Chondrocyte (in vitro differentiated cells): Measurements from ENCODE around the gene SMG6. TPM values are rescaled to one million over a fixed set of nuclear protein-coding genes. Genes with fewer than 3 reads are reported as not detected.
"Not testable (repeated sequence)": the region's sequence is repeated elsewhere in the genome, so short reads cannot be mapped to it uniquely, and the experiment has no call there.

Source experiments
- DNase-seq: peaks from one replicate; pipeline ENCODE4 v3.0.0; 2021; ENCODE audit warnings: mixed read lengths, low spot score
- H3K27ac Mint-ChIP-seq: one replicate; pipeline ENCODE4 v1.8.0; 2021; ENCODE audit warnings: mild to moderate bottlenecking, moderate library complexity, mixed read lengths; ENCODE audit not compliant: unreplicated experiment
- H3K27me3 Mint-ChIP-seq: 2 replicates; pipeline ENCODE4 v1.8.0; 2021; ENCODE audit warnings: low read depth, mixed read lengths
- H3K36me3 Mint-ChIP-seq: 2 replicates; pipeline ENCODE4 v1.8.0; 2021; ENCODE audit warnings: low read depth, mixed read lengths
- H3K4me1 Mint-ChIP-seq: 2 replicates; pipeline ENCODE4 v1.8.0; 2021; ENCODE audit warnings: low read depth, mild to moderate bottlenecking, mixed read lengths
- H3K4me3 Mint-ChIP-seq: one replicate; pipeline ENCODE4 v1.8.0; 2021; ENCODE audit warnings: mild to moderate bottlenecking, moderate library complexity, mixed read lengths; ENCODE audit not compliant: unreplicated experiment
- H3K9me3 Mint-ChIP-seq: 2 replicates; pipeline ENCODE4 v1.8.0; 2021; ENCODE audit warnings: low read depth, mixed read lengths
- total RNA-seq: library from RNA; stranded (reverse); gene quantifications from 3 replicates; pipeline ENCODE4 v1.2.1, GENCODE V29; 2021
- TF ChIP-seq, protein P1 (sequence below): fragments of 200-600 bp; sonication (generic); IDR thresholded peaks from 2 replicates; pipeline ENCODE4 v1.5.0; 2021; ENCODE audit warnings: antibody characterized with exemption, mild to moderate bottlenecking, moderate library complexity

SMG6 gene
- total RNA-seq, 1 donor from 2014 or later, result 33.6 TPM

DNA sequence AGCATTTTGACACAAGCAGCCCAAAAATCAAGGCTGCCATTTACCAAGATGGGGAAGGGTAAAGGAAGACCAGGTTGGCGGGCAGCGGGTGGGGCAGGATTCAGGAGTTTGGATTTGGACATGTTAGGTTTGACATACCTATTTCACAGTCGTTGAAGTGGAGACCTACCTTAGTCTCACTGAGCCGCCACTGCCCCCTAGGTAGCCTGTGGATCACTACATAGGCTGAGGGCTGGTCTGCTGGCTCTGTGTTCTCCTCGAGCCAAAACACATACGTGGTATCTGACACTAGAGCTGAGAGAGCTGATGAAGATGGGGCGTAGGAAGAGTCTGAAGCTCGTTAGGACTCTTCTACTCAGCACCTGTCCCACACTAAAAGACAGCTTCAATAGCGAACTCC is 133.6 kb downstream of the SMG6 start:
- TF ChIP-seq, protein P1, sequence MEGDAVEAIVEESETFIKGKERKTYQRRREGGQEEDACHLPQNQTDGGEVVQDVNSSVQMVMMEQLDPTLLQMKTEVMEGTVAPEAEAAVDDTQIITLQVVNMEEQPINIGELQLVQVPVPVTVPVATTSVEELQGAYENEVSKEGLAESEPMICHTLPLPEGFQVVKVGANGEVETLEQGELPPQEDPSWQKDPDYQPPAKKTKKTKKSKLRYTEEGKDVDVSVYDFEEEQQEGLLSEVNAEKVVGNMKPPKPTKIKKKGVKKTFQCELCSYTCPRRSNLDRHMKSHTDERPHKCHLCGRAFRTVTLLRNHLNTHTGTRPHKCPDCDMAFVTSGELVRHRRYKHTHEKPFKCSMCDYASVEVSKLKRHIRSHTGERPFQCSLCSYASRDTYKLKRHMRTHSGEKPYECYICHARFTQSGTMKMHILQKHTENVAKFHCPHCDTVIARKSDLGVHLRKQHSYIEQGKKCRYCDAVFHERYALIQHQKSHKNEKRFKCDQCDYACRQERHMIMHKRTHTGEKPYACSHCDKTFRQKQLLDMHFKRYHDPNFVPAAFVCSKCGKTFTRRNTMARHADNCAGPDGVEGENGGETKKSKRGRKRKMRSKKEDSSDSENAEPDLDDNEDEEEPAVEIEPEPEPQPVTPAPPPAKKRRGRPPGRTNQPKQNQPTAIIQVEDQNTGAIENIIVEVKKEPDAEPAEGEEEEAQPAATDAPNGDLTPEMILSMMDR, result no peak
- peaks cover 42% of the 10 kb centered on the region for H3K4me1 Mint-ChIP-seq
- DNase-seq, result no peak
- H3K4me3 Mint-ChIP-seq, result no peak overlapping the region
- no peaks in the 10 kb centered on the region for H3K27me3 Mint-ChIP-seq
- peaks cover 12% of the 10 kb centered on the region for H3K36me3 Mint-ChIP-seq
- no peaks in the 10 kb centered on the region for H3K9me3 Mint-ChIP-seq
- H3K27ac Mint-ChIP-seq, result no peak overlapping the region

DNA sequence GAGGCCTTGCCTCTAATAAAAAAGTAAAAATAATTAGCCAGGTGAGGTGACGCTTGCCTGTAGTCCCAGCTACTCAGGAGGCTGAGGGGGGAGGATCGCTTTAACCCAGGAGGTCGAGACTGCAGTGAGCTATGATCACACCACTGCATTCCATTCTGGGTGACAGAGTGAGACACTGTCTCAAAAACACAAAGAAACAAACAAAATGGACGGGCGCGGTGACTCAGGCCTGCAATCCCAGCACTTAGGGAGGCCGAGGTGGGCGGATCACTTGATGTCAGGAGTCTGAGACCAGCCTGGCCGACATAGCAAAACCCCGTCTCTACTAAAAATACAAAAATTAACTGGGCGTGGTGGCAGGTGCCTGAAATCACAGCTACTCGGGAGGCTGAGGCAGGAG is 137.9 kb downstream of the SMG6 start:
- not testable (repeated sequence) for H3K4me3 Mint-ChIP-seq, DNase-seq, H3K4me1 Mint-ChIP-seq, H3K9me3 Mint-ChIP-seq, H3K27me3 Mint-ChIP-seq, H3K27ac Mint-ChIP-seq
- peaks cover 15% of the 10 kb centered on the region for H3K36me3 Mint-ChIP-seq

DNA sequence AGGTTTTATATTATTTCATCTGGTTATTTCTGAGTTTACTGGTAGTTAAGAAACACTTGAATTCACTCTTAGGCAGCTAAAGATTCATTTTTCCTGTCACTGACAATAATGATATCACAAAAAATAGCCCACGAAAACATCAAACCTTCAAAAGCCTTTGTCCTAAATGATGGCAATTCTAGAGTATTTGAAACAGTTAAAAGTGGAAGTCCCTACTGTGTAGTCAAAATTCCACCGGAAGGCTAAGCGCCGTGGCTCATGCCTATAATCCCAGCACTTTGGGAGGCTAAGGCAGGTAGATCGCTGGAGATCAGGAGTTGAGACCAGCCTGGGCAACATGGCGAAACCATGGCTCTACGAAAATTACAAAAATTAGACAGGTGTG is 145.2 kb downstream of the SMG6 start:
- peaks cover 15% of the 10 kb centered on the region for H3K36me3 Mint-ChIP-seq
- H3K4me1 Mint-ChIP-seq, result peaks cover 27% of the 10 kb centered on the region
- H3K9me3 Mint-ChIP-seq, result no peaks in the 10 kb centered on the region
- DNase-seq, result no peak
- TF ChIP-seq, protein P1, result no peak
- no peaks in the 10 kb centered on the region for H3K27me3 Mint-ChIP-seq
- no peak overlapping the region for H3K4me3 Mint-ChIP-seq
- no peak overlapping the region for H3K27ac Mint-ChIP-seq

DNA sequence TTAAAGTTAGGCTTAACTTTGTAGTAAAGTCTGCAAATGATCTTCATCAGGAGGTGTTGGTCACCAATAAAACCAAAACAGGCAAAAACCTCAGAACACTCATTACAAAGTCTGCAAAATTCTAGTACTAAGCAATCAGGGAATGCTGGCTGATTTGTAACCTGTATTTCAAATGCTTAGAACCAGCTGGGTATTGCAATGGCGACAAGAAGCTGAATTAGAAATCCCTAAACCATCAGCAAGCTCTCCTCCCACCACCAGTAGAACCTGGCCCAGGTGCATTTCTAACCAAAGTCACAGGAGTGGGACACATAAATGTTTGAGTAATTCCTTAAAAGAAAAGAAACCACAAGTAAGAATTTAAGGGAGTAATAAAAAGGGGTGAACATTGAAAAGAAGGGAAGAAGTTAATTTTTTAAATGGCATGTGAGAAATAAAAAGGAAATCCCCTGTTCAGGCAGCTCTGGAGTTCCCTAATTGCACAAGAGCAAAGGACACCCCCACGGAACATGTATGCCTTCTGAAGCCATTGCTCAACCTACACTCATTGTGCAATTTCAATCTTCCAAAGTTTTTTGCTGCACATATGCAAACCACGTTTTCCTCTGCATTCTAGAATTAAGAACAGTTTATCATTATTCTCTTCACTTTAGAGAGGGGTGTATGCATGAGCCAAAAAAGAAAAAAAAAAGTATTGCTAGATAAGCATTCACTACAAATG is 145.8 kb downstream of the SMG6 start:
- no peak for DNase-seq
- Mint-ChIP-seq H3K36me3 (peaks cover 18% of the 10 kb centered on the region), H3K4me3 (no peak overlapping the region), H3K27me3 (no peaks in the 10 kb centered on the region), H3K27ac (no peak overlapping the region), H3K4me1 (peaks cover 27% of the 10 kb centered on the region), H3K9me3 (no peaks in the 10 kb centered on the region)
- TF ChIP-seq, protein P1, result no peak

DNA sequence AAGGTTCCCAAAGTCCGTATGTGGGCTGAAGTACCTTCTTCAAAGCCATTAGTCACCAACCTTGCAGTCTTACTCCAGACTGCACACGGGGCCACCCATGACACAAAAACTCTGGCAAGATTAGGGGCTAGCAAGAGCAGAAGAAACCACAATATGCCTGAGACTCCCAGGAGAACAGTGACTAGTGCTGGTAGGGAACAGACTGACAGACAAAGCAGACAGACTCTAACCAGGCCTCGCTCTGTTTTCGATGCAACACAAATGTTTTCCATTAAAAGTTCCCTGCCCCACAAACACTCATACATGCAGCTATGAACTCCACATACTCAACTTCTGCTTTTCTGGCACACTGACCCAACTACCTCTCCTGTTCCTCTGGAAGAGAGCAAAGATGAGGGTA is 146.5 kb downstream of the SMG6 start:
- H3K4me3 Mint-ChIP-seq, result no peak overlapping the region
- H3K4me1 Mint-ChIP-seq, result peaks cover 27% of the 10 kb centered on the region
- no peaks in the 10 kb centered on the region for H3K9me3 Mint-ChIP-seq
- TF ChIP-seq, protein P1, result no peak
- peaks cover 19% of the 10 kb centered on the region for H3K36me3 Mint-ChIP-seq
- DNase-seq, result no peak
- H3K27me3 Mint-ChIP-seq, result no peaks in the 10 kb centered on the region
- H3K27ac Mint-ChIP-seq, result peak overlapping the region; percentile 47

DNA sequence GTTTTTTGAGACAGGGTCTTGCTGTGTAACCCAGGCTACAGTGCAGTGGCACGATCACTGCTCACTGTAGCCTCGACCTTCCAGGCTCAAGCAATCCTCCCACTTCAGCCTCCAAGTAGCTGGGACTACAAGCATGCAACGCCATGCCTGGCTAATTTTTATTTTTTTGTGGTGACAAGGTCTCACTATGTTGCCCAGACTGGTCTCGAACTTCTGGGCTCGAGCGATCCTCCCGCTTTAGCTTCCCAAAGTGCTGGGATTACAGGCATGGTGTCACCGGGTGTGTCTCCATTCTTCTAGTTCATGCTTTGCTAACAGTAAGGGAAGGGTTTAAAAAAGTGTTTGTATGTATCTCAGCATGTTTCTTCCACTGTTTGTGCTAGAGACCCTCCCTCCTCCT is 146.9 kb downstream of the SMG6 start:
- Mint-ChIP-seq H3K27me3 (no peaks in the 10 kb centered on the region), H3K9me3 (no peaks in the 10 kb centered on the region), H3K4me1 (peaks cover 30% of the 10 kb centered on the region), H3K4me3 (no peak overlapping the region), H3K27ac (peak overlapping the region; percentile 47), H3K36me3 (peaks cover 19% of the 10 kb centered on the region)
- TF ChIP-seq, protein P1, result no peak
- no peak for DNase-seq
